GM21515 (cell line): ENCODE data around the gene SOX6.
"Not testable (repeated sequence)": the region's sequence is repeated elsewhere in the genome, so short reads cannot be mapped to it uniquely, and the experiment has no call there.

Source experiments
- ATAC-seq: cut with Tn5 transposase; IDR thresholded peaks from one replicate; pipeline ENCODE4 v1.9.1; 2021; ENCODE audit not compliant: unreplicated experiment

The SOX6 gene

GRCh38 chr11:16356057-16356760, at the start of gene SOX6:
SOX6 (minus strand) TSS chr11:16356546; CDS start chr11:16341248, 15,298 bp downstream.
- no peak for ATAC-seq

- ATAC-seq = no peak
Observed at GRCh38 chr11:16404781-16405285, 48.5 kb upstream of the SOX6 start.

DNA sequence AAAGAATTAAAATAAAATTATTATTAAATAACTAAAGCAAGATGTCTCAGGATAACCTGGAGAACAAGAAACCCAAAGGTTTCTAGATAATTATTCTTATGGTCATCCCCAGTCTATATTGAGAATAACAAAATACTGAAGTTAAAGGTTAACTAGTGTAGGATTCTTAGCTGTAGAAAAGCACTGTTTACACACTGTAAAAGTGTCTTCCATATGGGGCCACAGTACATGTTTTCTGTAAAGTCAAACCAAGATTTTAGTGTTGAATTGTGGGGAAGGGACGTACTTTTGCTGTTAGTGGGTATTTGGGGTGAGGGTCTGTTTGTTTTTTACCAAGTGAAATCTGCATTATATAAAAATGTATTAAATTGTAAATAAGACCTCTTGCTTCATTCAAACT, 47.5 kb upstream of the SOX6 start:
- ATAC-seq = no peak

DNA sequence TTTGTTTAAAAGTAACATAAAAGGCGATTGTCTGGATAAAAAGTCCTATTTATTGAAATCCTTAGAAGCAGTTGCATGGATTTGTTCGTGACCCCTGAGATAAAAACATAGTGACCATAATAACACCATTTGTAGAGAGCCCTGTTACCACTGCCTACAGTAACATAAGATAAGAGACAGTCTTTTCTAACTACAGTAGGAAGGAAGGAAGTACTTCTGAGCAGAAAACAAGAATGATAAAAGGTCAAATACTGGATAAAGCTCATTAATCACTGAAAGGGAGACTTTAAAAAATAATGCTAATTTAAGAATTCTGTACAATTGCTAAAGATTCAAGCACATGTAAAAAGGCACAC, 47.1 kb upstream of the SOX6 start:
- no peak for ATAC-seq

DNA sequence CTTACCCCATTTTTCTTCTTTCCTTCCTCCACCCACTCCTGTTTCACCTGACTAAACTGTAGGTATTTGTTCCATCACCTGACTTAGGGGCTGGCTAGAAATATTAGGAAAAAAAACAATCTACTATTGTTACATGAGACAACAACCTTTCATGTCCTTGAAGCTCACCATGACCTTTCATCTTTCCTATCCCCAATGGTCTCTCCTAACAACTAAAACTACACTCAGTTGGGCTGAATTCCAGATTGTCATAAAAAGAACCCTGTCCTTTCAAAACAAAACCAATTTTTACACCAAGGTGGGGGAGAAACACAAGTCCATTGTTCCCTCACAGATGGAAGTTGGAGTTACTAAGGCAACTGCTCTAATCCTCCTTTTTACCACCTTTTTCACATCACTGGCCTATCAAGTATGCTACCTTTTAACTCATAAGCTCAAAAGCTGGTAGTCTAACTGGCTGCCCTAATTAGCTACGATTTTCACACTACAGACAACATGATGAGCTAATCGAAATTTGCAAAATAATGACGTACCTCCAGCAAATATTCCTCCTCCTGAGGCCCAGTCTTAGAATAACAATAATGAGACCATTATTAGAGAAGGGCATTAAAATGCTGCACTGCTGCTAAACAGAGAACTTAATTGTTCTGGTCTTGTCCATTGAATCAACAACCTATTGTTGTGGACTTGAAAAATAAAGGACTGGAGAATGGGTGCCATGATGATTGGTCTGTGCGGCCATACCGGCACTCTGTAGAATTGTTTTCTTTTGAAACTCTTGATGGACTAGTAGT, 46.5 kb upstream of the SOX6 start:
- no peak for ATAC-seq

DNA sequence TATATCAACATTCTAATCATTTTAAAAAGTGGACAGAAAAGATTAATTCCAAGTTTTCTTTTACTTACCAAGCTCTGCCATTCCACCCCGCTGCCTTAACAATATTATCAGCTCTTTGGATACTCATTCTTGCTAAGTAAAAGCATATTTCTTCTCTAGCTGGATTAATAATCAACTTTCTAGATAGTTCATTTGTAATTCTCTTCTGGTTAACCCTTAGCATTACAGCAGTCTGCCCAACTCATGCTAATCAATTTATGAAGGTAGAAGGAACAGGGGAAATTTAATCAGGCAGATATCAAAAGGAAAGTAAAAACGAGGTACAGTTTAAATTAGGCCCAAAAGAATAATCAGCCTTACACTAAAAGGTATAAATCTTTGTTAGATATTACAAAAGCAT, 41.0 kb upstream of the SOX6 start:
- ATAC-seq = no peak

- no peak for ATAC-seq
Observed at GRCh38 chr11:16395601-16396000, 39.3 kb upstream of the SOX6 start.

GRCh38 chr11:16394947-16395346, 38.6 kb upstream of the SOX6 start:
- ATAC-seq = no peak

GRCh38 chr11:16393340-16393739, 37.0 kb upstream of the SOX6 start:
- ATAC-seq = no peak

DNA sequence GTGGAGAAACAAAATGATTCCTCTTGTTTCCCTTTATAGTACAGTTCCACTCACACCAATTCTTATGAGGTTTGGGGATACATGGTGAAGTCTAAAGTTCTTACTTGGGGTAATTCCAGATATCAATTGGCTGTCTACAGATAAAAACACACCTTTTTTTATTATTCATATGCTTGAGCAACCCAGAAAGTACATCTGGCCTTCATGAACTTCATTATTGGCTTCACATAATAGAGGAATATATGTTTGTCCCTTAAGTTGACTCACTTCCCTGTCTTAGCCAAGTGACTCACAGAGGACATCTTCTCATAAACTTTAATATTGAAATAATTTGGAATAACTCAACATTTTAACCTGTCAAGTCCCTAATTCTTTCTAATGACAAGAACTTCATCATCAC, 36.3 kb upstream of the SOX6 start:
- no peak for ATAC-seq

DNA sequence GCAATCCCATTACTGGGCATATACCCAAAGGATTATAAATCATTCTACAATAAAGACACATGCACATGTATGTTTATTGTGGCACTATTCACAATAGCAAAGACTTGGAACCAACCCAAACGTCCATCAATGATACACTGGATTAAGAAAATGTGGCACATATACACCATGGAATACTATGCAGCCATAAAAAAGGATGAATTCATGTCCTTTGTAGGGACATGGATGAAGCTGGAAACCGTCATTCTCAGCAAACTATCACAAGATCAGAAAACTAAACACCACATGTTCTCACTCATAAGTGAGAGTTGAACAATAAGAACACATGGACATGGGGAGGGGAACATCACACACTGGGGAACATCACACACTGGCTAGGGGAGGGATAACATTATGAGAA, 34.5 kb upstream of the SOX6 start:
- ATAC-seq = not testable (repeated sequence)

- no peak for ATAC-seq
Observed at GRCh38 chr11:16385099-16385498, 28.8 kb upstream of the SOX6 start.

GRCh38 chr11:16382638-16383380, 26.5 kb upstream of the SOX6 start:
- no peak for ATAC-seq

DNA sequence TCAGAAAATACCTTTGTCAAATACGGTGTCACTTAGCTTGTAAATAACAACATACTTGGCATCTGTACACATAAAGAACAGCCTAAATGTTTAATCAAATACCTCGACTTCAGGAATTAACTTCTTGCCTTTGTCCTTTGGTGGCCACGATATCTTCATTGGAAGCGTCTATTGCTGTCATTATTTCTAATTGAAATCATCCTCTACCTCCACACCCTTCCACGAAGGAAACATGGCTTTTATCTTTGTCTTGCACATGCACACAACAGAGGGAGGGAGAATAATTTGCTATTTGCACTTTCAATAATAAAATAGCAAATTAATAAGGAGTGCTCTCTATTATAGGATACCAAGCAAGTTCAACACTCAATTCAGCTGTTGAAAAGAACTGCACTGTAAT, 25.8 kb upstream of the SOX6 start:
- ATAC-seq = no peak

DNA sequence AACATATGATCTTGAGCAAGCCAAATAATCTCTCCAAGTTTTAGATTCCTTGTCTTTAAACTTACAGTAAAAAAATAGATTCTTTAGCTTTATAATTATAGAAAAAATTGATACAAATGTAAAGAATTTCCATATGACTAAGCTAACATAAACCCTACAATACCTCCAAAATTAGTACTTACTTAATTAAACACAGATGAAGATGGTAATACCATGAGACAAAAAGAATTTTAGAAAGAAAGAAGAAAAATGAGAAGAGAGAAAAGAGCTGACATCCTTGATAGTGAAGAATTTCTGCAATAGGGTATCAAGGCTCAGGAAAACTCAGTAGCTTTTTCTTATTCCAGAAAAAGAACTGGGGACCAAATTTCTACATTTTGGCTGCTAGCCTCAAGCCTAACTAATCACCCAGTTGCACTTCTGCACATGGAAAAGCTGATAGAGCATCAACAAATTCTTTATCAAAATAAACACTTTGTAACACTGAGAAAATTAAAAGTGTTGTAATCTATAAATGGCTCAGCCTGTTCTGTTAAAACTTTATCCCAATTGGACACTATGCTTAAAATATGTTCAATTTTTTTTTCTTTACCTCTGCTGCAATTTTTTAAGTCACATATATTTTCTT, 24.7 kb upstream of the SOX6 start:
- no peak for ATAC-seq

DNA sequence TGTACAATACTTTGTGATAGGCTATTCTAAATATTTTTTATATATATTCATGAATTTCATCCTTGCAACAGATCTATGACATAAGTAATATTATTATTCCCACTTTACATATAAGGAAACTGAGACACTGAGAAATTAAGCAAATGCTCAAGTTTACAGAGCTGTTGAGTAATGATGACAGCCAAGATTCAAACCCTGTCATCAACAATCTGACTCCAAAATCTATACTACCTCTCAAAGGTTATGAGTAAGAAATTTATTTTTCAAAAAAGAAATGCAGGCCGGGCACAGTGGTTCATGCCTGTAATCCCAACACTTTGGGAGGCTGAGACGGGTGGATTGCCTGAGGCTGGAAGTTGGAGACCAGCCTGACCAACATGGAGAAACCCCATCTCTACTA, 22.6 kb upstream of the SOX6 start:
- ATAC-seq = no peak

- no peak for ATAC-seq
Observed at GRCh38 chr11:16377746-16378145, 21.4 kb upstream of the SOX6 start.

GRCh38 chr11:16375664-16376063, 19.3 kb upstream of the SOX6 start:
- not testable (repeated sequence) for ATAC-seq

GRCh38 chr11:16373768-16374167, 17.4 kb upstream of the SOX6 start:
- no peak for ATAC-seq

DNA sequence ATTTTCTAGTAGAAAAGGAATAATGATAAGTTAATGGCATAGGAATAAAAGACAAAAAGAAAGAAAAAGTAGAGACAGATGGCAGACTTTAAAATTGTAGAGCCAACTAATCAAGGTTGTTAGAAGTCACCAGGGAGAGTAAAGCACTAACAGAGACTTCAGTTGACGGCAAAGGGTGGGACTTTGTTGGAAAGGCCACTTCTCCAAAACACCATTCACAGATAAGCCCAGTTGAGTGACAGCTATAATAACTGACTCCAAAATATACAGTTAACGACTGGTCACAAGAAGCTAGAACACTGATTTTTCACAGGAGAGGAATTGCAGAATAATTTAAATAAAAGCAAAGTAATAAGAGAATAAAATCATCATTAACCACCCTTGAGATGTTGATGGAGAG, 16.0 kb upstream of the SOX6 start:
- no peak for ATAC-seq

- ATAC-seq = no peak
Observed at GRCh38 chr11:16367252-16367651, 10.9 kb upstream of the SOX6 start.
